Astrocyte (in vitro differentiated cells and primary cell): Measurements from ENCODE around the gene IPPK. TPM values are rescaled to one million over a fixed set of nuclear protein-coding genes. Genes with fewer than 3 reads are reported as not detected.
"Not testable (repeated sequence)": the region's sequence is repeated elsewhere in the genome, so short reads cannot be mapped to it uniquely, and the experiment has no call there.

Source experiments
- DNase-seq: peaks from one replicate; pipeline ENCODE4 v3.0.0-alpha.2; 2010; ENCODE audit warnings: low read depth
- FAIRE-seq: peaks from 2 replicates; lab custom pipeline; 2011; peaks lifted over from hg19 to GRCh38; lab: Jason Lieb, UNC
- H2AFZ ChIP-seq: 2 replicates; pipeline ENCODE4 v1.6.0; 2012; ENCODE audit warnings: low read depth, low read length, inconsistent platforms
- H3K27ac ChIP-seq: 2 replicates; pipeline ENCODE4 v1.5.1; 2011; ENCODE audit warnings: low read depth, low read length, inconsistent platforms
- H3K27me3 ChIP-seq: 2 replicates; pipeline ENCODE4 v1.6.0; 2011; ENCODE audit warnings: low read length, inconsistent platforms; ENCODE audit not compliant: insufficient read depth
- H3K36me3 ChIP-seq: 2 replicates; pipeline ENCODE4 v1.5.1; 2011; ENCODE audit warnings: low read length, inconsistent platforms; ENCODE audit not compliant: insufficient read depth
- H3K4me1 ChIP-seq: 2 replicates; pipeline ENCODE4 v1.5.1; 2011; ENCODE audit warnings: low read length, inconsistent platforms; ENCODE audit not compliant: insufficient read depth
- H3K4me2 ChIP-seq: 2 replicates; pipeline ENCODE4 v1.6.0; 2012; ENCODE audit warnings: low read length, inconsistent platforms
- H3K4me3 ChIP-seq: 2 replicates; pipeline ENCODE4 v1.5.1; 2011; ENCODE audit warnings: low read depth, mild to moderate bottlenecking, low read length, inconsistent platforms; ENCODE audit not compliant: insufficient read depth
- H3K79me2 ChIP-seq: 2 replicates; pipeline ENCODE4 v1.6.0; 2012; ENCODE audit warnings: mild to moderate bottlenecking, low read length, inconsistent platforms; ENCODE audit not compliant: insufficient read depth
- H3K9ac ChIP-seq: 2 replicates; pipeline ENCODE4 v1.6.0; 2012; ENCODE audit warnings: mild to moderate bottlenecking, low read length, inconsistent platforms
- H3K9me3 ChIP-seq: 2 replicates; pipeline ENCODE4 v1.5.1; 2012; ENCODE audit warnings: low read depth, mild to moderate bottlenecking, low read length, inconsistent platforms; ENCODE audit not compliant: insufficient read depth
- H4K20me1 ChIP-seq: 2 replicates; pipeline ENCODE4 v1.6.0; 2012; ENCODE audit warnings: low read length, inconsistent platforms; ENCODE audit not compliant: insufficient read depth
- H3K27ac Mint-ChIP-seq: one replicate; pipeline ENCODE4 v1.8.0; 2021; ENCODE audit warnings: mild to moderate bottlenecking, mixed read lengths; ENCODE audit not compliant: unreplicated experiment
- H3K27me3 Mint-ChIP-seq: one replicate; pipeline ENCODE4 v1.8.0; 2021; ENCODE audit warnings: low read depth, mixed read lengths; ENCODE audit not compliant: unreplicated experiment
- H3K36me3 Mint-ChIP-seq: one replicate; pipeline ENCODE4 v1.8.0; 2021; ENCODE audit warnings: low read depth, mixed read lengths; ENCODE audit not compliant: unreplicated experiment
- H3K4me1 Mint-ChIP-seq: one replicate; pipeline ENCODE4 v1.8.0; 2021; ENCODE audit warnings: low read depth, mixed read lengths; ENCODE audit not compliant: unreplicated experiment
- H3K4me3 Mint-ChIP-seq: one replicate; pipeline ENCODE4 v1.8.0; 2021; ENCODE audit warnings: mild to moderate bottlenecking, moderate library complexity, mixed read lengths; ENCODE audit not compliant: unreplicated experiment
- H3K9me3 Mint-ChIP-seq: one replicate; pipeline ENCODE4 v1.8.0; 2021; ENCODE audit warnings: mild to moderate bottlenecking, mixed read lengths; ENCODE audit not compliant: unreplicated experiment
- CTCF ChIP-seq: IDR thresholded peaks from 2 replicates; pipeline ENCODE4 v1.5.1; 2011; ENCODE audit warnings: low read depth, mild to moderate bottlenecking, inconsistent platforms, low read length, moderate library complexity; ENCODE audit not compliant: insufficient read depth
- EZH2 ChIP-seq: IDR thresholded peaks from 2 replicates; pipeline ENCODE4 v1.6.1; 2012; ENCODE audit warnings: mild to moderate bottlenecking, low read length, inconsistent platforms; ENCODE audit not compliant: insufficient read depth
- total RNA-seq: library from RNA; stranded (reverse); gene quantifications from 2 replicates; pipeline ENCODE4 v1.2.1, GENCODE V29; 2021

IPPK gene
- total RNA-seq, 1 donor from 2014 or later = 14.1 TPM

GRCh38 chr9:92599938-92600461 is 69.9 kb downstream of the IPPK start:
- Histone ChIP-seq H3K36me3 (no peaks in the 10 kb centered on the region), H3K4me1 (peaks cover 13% of the 10 kb centered on the region), H2AFZ (no peak overlapping the region), H3K27me3 (no peaks in the 10 kb centered on the region), H3K79me2 (no peaks in the 10 kb centered on the region), H3K4me3 (no peak overlapping the region), H3K9ac (no peak overlapping the region), H3K9me3 (no peaks in the 10 kb centered on the region), H3K4me2 (no peak overlapping the region), H4K20me1 (no peaks in the 10 kb centered on the region), H3K27ac (no peak overlapping the region)
- Mint-ChIP-seq H3K36me3 (peaks cover 5% of the 10 kb centered on the region), H3K27ac (peak overlapping the region; percentile 78), H3K4me3 (no peak overlapping the region), H3K27me3 (no peaks in the 10 kb centered on the region), H3K4me1 (peaks cover 15% of the 10 kb centered on the region), H3K9me3 (no peaks in the 10 kb centered on the region)
- TF ChIP-seq CTCF = no peak
- no peak for TF ChIP-seq EZH2
- DNase-seq (no peak), FAIRE-seq (no peak)

GRCh38 chr9:92598382-92598781 is 71.5 kb downstream of the IPPK start:
- H3K9ac ChIP-seq = no peak overlapping the region
- H3K79me2 ChIP-seq = no peaks in the 10 kb centered on the region
- H2AFZ ChIP-seq = no peak overlapping the region
- no peak overlapping the region for H3K27ac Mint-ChIP-seq
- FAIRE-seq (no peak), DNase-seq (no peak)
- no peak overlapping the region for H3K4me2 ChIP-seq
- no peak for TF ChIP-seq EZH2
- TF ChIP-seq CTCF = no peak
- H3K4me3 Mint-ChIP-seq = no peak overlapping the region
- H3K27me3 Mint-ChIP-seq = no peaks in the 10 kb centered on the region
- no peak overlapping the region for H3K27ac ChIP-seq
- H3K9me3 Mint-ChIP-seq = no peaks in the 10 kb centered on the region
- peaks cover 13% of the 10 kb centered on the region for H3K4me1 ChIP-seq
- peaks cover 5% of the 10 kb centered on the region for H3K36me3 Mint-ChIP-seq
- H3K27me3 ChIP-seq = no peaks in the 10 kb centered on the region
- H3K4me3 ChIP-seq = no peak overlapping the region
- no peaks in the 10 kb centered on the region for H4K20me1 ChIP-seq
- H3K4me1 Mint-ChIP-seq = peaks cover 15% of the 10 kb centered on the region
- H3K36me3 ChIP-seq = no peaks in the 10 kb centered on the region
- no peaks in the 10 kb centered on the region for H3K9me3 ChIP-seq

- DNase-seq = no peak
- H3K4me3 ChIP-seq = no peak overlapping the region
- FAIRE-seq = no peak
These were observed 74.0 kb downstream of the IPPK start for GRCh38 chr9:92595930-92596329.

GRCh38 chr9:92595075-92595474 is 74.9 kb downstream of the IPPK start:
- not testable (repeated sequence) for H3K27ac Mint-ChIP-seq, H2AFZ ChIP-seq, H3K79me2 ChIP-seq, H3K4me2 ChIP-seq, H3K9me3 ChIP-seq, H3K4me3 ChIP-seq, H4K20me1 ChIP-seq, H3K36me3 Mint-ChIP-seq, H3K9me3 Mint-ChIP-seq, H3K4me1 ChIP-seq, FAIRE-seq, H3K4me1 Mint-ChIP-seq, DNase-seq, H3K27ac ChIP-seq, H3K27me3 ChIP-seq, H3K36me3 ChIP-seq, H3K27me3 Mint-ChIP-seq, H3K4me3 Mint-ChIP-seq, H3K9ac ChIP-seq

More at GRCh38 chr9:92595930-92596329, 74.0 kb downstream of the IPPK start:
- H3K4me1 Mint-ChIP-seq = peaks cover 8% of the 10 kb centered on the region
- Histone ChIP-seq H3K36me3 (no peaks in the 10 kb centered on the region), H3K9ac (no peak overlapping the region), H3K4me1 (peaks cover 10% of the 10 kb centered on the region), H3K9me3 (no peaks in the 10 kb centered on the region), H3K79me2 (no peaks in the 10 kb centered on the region), H3K27me3 (no peaks in the 10 kb centered on the region), H3K27ac (no peak overlapping the region), H4K20me1 (no peaks in the 10 kb centered on the region), H2AFZ (no peak overlapping the region), H3K4me2 (no peak overlapping the region)
- no peaks in the 10 kb centered on the region for H3K36me3 Mint-ChIP-seq
- TF ChIP-seq EZH2 = no peak
- TF ChIP-seq CTCF = no peak
- no peak overlapping the region for H3K4me3 Mint-ChIP-seq
- H3K27ac Mint-ChIP-seq = no peak overlapping the region
- H3K27me3 Mint-ChIP-seq = no peaks in the 10 kb centered on the region
- H3K9me3 Mint-ChIP-seq = no peaks in the 10 kb centered on the region
